Measurements from ENCODE around the gene DDX59. TPM values are rescaled to one million over a fixed set of nuclear protein-coding genes. Genes with fewer than 3 reads are reported as not detected.

The DDX59 gene
- total RNA-seq, 3 donors from 2014 or later: 23.6 to 30.1 (median 24.2) TPM

- DNase-seq (ENCODE audit: low spot score in 2 of 2): no peak
- no peaks in the 10 kb centered on the region for H3K9me3 ChIP-seq
- no peaks in the 10 kb centered on the region for H3K4me1 ChIP-seq
- H3K27ac ChIP-seq: no peak overlapping the region
- H3K27me3 ChIP-seq: no peaks in the 10 kb centered on the region
- intact Hi-C loops (cut with DNase I; ENCODE audit: low total_unique reads): no loop called here
- H3K36me3 ChIP-seq: no peaks in the 10 kb centered on the region
- H3K4me3 ChIP-seq: no peak overlapping the region
- TF ChIP-seq, protein P1, sequence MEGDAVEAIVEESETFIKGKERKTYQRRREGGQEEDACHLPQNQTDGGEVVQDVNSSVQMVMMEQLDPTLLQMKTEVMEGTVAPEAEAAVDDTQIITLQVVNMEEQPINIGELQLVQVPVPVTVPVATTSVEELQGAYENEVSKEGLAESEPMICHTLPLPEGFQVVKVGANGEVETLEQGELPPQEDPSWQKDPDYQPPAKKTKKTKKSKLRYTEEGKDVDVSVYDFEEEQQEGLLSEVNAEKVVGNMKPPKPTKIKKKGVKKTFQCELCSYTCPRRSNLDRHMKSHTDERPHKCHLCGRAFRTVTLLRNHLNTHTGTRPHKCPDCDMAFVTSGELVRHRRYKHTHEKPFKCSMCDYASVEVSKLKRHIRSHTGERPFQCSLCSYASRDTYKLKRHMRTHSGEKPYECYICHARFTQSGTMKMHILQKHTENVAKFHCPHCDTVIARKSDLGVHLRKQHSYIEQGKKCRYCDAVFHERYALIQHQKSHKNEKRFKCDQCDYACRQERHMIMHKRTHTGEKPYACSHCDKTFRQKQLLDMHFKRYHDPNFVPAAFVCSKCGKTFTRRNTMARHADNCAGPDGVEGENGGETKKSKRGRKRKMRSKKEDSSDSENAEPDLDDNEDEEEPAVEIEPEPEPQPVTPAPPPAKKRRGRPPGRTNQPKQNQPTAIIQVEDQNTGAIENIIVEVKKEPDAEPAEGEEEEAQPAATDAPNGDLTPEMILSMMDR (IDR thresholded peaks at IDR 0.05): no peak
These were observed 11.5 kb upstream of the DDX59 start for GRCh38 chr1:200681231-200681630.

DNA sequence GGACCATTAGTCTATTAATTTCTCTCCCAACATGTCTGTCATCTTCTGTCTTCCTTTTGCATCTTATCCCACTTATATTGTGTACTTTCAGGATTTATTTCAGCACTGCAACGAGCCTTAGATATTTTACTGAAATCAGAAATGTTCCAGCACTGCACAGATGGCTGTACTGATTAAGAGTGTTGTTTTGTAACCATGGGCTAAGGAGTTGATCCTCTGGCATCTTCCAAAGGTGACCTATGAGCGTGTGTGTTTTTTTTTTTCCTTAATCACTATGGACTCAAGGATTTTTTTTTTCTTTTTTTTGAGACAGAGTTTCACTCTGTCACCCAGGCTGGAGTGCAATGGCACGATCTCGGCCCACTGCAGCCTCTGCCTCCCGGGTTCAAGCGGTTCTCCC, 7.1 kb upstream of the DDX59 start:
- no peaks in the 10 kb centered on the region for H3K4me1 ChIP-seq
- DNase-seq (ENCODE audit: low spot score in 2 of 2): no peak
- no peaks in the 10 kb centered on the region for H3K9me3 ChIP-seq
- intact Hi-C loops (cut with DNase I; ENCODE audit: low total_unique reads): no loop called here
- no peak overlapping the region for H3K4me3 ChIP-seq
- no peaks in the 10 kb centered on the region for H3K36me3 ChIP-seq
- H3K27ac ChIP-seq: no peak overlapping the region
- TF ChIP-seq POLR2AphosphoS5 (IDR thresholded peaks at IDR 0.05) (no peak), POLR2A (IDR thresholded peaks at IDR 0.05) (no peak)
- TF ChIP-seq, protein P1 (IDR thresholded peaks at IDR 0.05): no peak
- H3K27me3 ChIP-seq: no peaks in the 10 kb centered on the region

GRCh38 chr1:200675588-200675852, 5.8 kb upstream of the DDX59 start:
- Histone ChIP-seq H3K27ac (no peak overlapping the region), H3K27me3 (no peaks in the 10 kb centered on the region), H3K4me3 (no peak overlapping the region), H3K4me1 (peaks cover 0 to 4% of the 10 kb centered on the region in 2 donors), H3K9me3 (no peaks in the 10 kb centered on the region), H3K36me3 (no peaks in the 10 kb centered on the region)
- intact Hi-C loops (cut with DNase I; ENCODE audit: low total_unique reads): no loop called here
- TF ChIP-seq POLR2AphosphoS5 (IDR thresholded peaks at IDR 0.05) (no peak), POLR2A (IDR thresholded peaks at IDR 0.05) (no peak)
- TF ChIP-seq, protein P1 (IDR thresholded peaks at IDR 0.05): no peak
- DNase-seq (ENCODE audit: low spot score in 2 of 2): no peak

DNA sequence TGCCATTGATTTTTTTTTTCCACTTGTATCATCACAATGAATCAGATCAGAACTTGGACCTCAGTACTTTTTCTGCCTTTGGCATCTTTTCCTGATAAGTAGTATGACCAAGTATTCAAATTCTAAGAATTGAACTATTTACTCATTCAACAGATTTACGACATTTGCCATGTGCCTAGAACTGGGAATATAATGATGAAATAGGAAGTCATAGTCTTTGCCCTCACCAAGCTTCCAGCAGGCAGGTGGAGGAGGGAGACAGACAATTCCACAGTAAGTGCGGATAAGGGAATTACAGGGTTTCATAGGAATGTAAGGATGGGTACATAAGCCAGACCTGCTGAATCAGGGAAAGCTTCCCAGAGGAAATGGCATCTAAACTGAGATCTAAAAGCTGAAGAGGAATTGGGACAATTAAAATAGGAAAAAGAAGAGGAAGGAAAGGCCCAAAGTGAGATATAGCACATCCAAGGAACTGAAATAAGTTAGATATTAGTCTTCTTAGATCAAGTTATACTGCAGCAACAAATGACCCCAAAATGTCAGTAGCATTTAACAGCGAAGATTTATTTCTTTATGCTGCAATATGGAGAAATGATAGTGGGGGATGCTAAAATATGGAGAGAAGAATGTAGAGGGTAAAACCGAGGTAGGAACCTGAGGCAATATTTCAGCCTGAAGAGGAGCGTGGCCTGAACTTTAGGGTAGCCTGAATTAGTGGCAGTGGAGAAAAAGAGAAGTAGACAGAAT, 5.3 kb upstream of the DDX59 start:
- TF ChIP-seq, protein P1 (IDR thresholded peaks at IDR 0.05): no peak

GRCh38 chr1:200673952-200674823, 4.5 kb upstream of the DDX59 start:
- H3K9me3 ChIP-seq: no peaks in the 10 kb centered on the region
- H3K4me3 ChIP-seq: no peak overlapping the region
- TF ChIP-seq POLR2AphosphoS5 (IDR thresholded peaks at IDR 0.05) (no peak), POLR2A (IDR thresholded peaks at IDR 0.05) (no peak)
- TF ChIP-seq, protein P1 (IDR thresholded peaks at IDR 0.05): no peak
- peaks cover 0 to 5% of the 10 kb centered on the region in 2 donors for H3K4me1 ChIP-seq
- DNase-seq (ENCODE audit: low spot score in 2 of 2): no peak
- H3K27me3 ChIP-seq: no peaks in the 10 kb centered on the region
- no peak overlapping the region for H3K27ac ChIP-seq
- H3K36me3 ChIP-seq: no peaks in the 10 kb centered on the region
- intact Hi-C loops (cut with DNase I; ENCODE audit: low total_unique reads): no loop called here

More for the DNA sequence above, 5.3 kb upstream of the DDX59 start:
- intact Hi-C loops (cut with DNase I; ENCODE audit: low total_unique reads): no loop called here
- Histone ChIP-seq H3K27ac (no peak overlapping the region), H3K4me3 (no peak overlapping the region), H3K4me1 (peaks cover 0 to 5% of the 10 kb centered on the region in 2 donors), H3K27me3 (no peaks in the 10 kb centered on the region), H3K36me3 (no peaks in the 10 kb centered on the region), H3K9me3 (no peaks in the 10 kb centered on the region)
- DNase-seq (ENCODE audit: low spot score in 2 of 2): no peak
